OCI-LY1 (cell line): ENCODE results near the gene CAV1.

Source experiments
- H2AFZ ChIP-seq: fragments of 200-600 bp; sonication (generic), shearing (Covaris generic); 2 replicates; pipeline ENCODE4 v1.6.0; 2014; ENCODE audit warnings: antibody characterized with exemption, mild to moderate bottlenecking, low read length
- H3F3A ChIP-seq: fragments of 200-600 bp; sonication (generic), shearing (Covaris generic); 2 replicates; pipeline ENCODE4 v1.6.0; 2014; ENCODE audit warnings: mild to moderate bottlenecking, antibody characterized with exemption, low read length, moderate library complexity; ENCODE audit not compliant: insufficient read depth
- H3K27ac ChIP-seq: fragments of 200-600 bp; sonication (generic); 2 replicates; pipeline ENCODE4 v1.5.1; 2014; ENCODE audit warnings: low read length, mixed run types, mild to moderate bottlenecking, low read depth; ENCODE audit not compliant: poor library complexity, severe bottlenecking
- H3K27me3 ChIP-seq: fragments of 200-600 bp; sonication (generic); 2 replicates; pipeline ENCODE4 v1.6.0; 2014; ENCODE audit warnings: antibody characterized with exemption, mild to moderate bottlenecking, low read length, moderate library complexity; ENCODE audit not compliant: insufficient read depth
- H3K36me3 ChIP-seq: fragments of 200-600 bp; sonication (generic); 2 replicates; pipeline ENCODE4 v1.6.1; 2014; ENCODE audit warnings: mild to moderate bottlenecking, antibody characterized with exemption, low read length, moderate library complexity, mixed read lengths; ENCODE audit not compliant: insufficient read depth
- H3K4me1 ChIP-seq: fragments of 200-600 bp; sonication (generic); 2 replicates; pipeline ENCODE4 v1.5.1; 2014; ENCODE audit warnings: mild to moderate bottlenecking, low read length, moderate library complexity; ENCODE audit not compliant: insufficient read depth, severe bottlenecking
- H3K4me2 ChIP-seq: fragments of 200-600 bp; sonication (generic), shearing (Covaris generic); 2 replicates; pipeline ENCODE4 v1.6.1; 2014; ENCODE audit warnings: low read length
- H3K4me3 ChIP-seq: fragments of 200-600 bp; sonication (generic); 2 replicates; pipeline ENCODE4 v1.5.1; 2014; ENCODE audit warnings: low read length, low read depth, mild to moderate bottlenecking, mixed read lengths; ENCODE audit not compliant: poor library complexity, severe bottlenecking
- H3K79me2 ChIP-seq: fragments of 200-600 bp; shearing (Covaris generic); 2 replicates; pipeline ENCODE4 v1.6.1; 2016; ENCODE audit warnings: mixed run types, low read length, mixed read lengths; ENCODE audit not compliant: insufficient read depth
- H3K9ac ChIP-seq: fragments of 200-600 bp; sonication (generic), shearing (Covaris generic); 2 replicates; pipeline ENCODE4 v1.6.1; 2014; ENCODE audit warnings: mild to moderate bottlenecking, low read length, mixed read lengths
- H3K9me2 ChIP-seq: fragments of 200-600 bp; sonication (generic), shearing (Covaris generic); 2 replicates; pipeline ENCODE4 v1.6.1; 2014; ENCODE audit warnings: low read depth, mild to moderate bottlenecking, low read length, mixed read lengths
- H3K9me3 ChIP-seq: fragments of 200-600 bp; shearing (Covaris generic); 2 replicates; pipeline ENCODE4 v1.6.1; 2014; ENCODE audit warnings: low read length, mixed read lengths
- H4K20me1 ChIP-seq: fragments of 200-600 bp; sonication (generic), shearing (Covaris generic); 2 replicates; pipeline ENCODE4 v1.6.0; 2016; ENCODE audit warnings: mild to moderate bottlenecking, low read length; ENCODE audit not compliant: insufficient read depth
- CTCF ChIP-seq: fragments of 200-600 bp; sonication (generic), shearing (Covaris generic); IDR thresholded peaks from 2 replicates; pipeline ENCODE4 v1.5.1; 2017; ENCODE audit warnings: mild to moderate bottlenecking, antibody characterized with exemption, low read length, moderate library complexity, mixed read lengths
- EZH2 ChIP-seq: fragments of 200-600 bp; sonication (generic), shearing (Covaris generic); IDR thresholded peaks from 2 replicates; pipeline ENCODE4 v1.8.0; 2017; ENCODE audit warnings: borderline replicate concordance, mixed run types, mild to moderate bottlenecking, antibody characterized with exemption, low read length, moderate library complexity, mixed read lengths

The CAV1 gene

GRCh38 chr7:116548506-116548905, 23.7 kb downstream of the CAV1 start:
- no peaks in the 10 kb centered on the region for H3K9me2 ChIP-seq
- H3F3A ChIP-seq: no peaks in the 10 kb centered on the region
- H4K20me1 ChIP-seq: no peaks in the 10 kb centered on the region
- no peak overlapping the region for H3K27ac ChIP-seq
- no peaks in the 10 kb centered on the region for H3K9me3 ChIP-seq
- no peaks in the 10 kb centered on the region for H3K27me3 ChIP-seq
- TF ChIP-seq EZH2 (no peak), CTCF (no peak)
- H3K4me3 ChIP-seq: no peak overlapping the region
- H2AFZ ChIP-seq: no peak overlapping the region
- no peaks in the 10 kb centered on the region for H3K4me1 ChIP-seq
- no peaks in the 10 kb centered on the region for H3K79me2 ChIP-seq
- no peak overlapping the region for H3K4me2 ChIP-seq
- H3K36me3 ChIP-seq: no peaks in the 10 kb centered on the region
- no peak overlapping the region for H3K9ac ChIP-seq

DNA sequence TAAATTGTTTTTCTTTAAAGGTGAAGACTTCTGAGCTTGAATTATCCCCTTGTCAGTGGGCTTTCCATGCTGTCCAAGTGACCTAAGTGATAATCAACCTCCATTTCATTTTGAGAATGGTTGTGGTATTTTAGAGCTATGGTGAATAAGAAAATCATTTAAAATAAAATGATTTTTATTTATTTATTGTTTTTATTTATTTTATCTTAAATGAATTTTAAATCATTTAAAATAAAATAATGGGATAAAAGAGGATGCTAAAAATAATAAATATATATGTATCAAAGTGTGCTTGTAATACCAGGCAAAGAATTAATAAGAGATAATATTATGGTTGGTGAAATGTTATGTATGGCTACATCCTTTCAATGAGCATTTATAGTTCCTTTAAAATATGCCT, 24.5 kb downstream of the CAV1 start:
- Histone ChIP-seq H2AFZ (no peak overlapping the region), H3K9me3 (no peaks in the 10 kb centered on the region), H3K36me3 (no peaks in the 10 kb centered on the region), H3K4me2 (no peak overlapping the region), H3F3A (no peaks in the 10 kb centered on the region), H3K4me3 (no peak overlapping the region), H3K27me3 (no peaks in the 10 kb centered on the region), H3K27ac (no peak overlapping the region), H3K9me2 (no peaks in the 10 kb centered on the region), H3K79me2 (no peaks in the 10 kb centered on the region), H4K20me1 (no peaks in the 10 kb centered on the region), H3K9ac (no peak overlapping the region), H3K4me1 (no peaks in the 10 kb centered on the region)
- TF ChIP-seq EZH2 (no peak), CTCF (no peak)

DNA sequence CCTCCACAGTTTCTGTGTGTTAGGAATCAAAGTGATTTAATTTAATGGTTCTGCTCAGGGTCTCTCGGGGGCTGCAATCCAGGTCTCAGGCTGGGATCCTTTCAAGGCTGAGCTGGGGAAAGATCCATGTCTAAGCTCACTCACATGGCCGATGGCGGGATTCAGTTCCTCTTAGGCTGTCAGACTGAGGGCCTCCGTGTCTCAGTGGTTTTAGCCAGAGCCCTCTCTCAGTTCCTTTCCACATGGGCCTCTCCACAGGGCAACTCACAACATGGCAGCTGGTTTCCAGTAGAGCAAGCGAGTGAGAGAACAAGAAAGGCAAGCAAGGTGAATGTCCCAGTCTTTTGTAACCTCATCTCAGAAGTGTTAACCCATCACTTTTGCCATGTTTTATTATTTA, 26.9 kb downstream of the CAV1 start:
- no peak overlapping the region for H3K4me2 ChIP-seq
- no peaks in the 10 kb centered on the region for H3K9me3 ChIP-seq
- H3K27ac ChIP-seq: no peak overlapping the region
- H2AFZ ChIP-seq: no peak overlapping the region
- H3F3A ChIP-seq: no peaks in the 10 kb centered on the region
- H3K4me1 ChIP-seq: no peaks in the 10 kb centered on the region
- H3K27me3 ChIP-seq: no peaks in the 10 kb centered on the region
- H3K9ac ChIP-seq: no peak overlapping the region
- TF ChIP-seq EZH2 (no peak), CTCF (no peak)
- H3K79me2 ChIP-seq: no peaks in the 10 kb centered on the region
- H4K20me1 ChIP-seq: no peaks in the 10 kb centered on the region
- H3K9me2 ChIP-seq: no peaks in the 10 kb centered on the region
- no peak overlapping the region for H3K4me3 ChIP-seq
- H3K36me3 ChIP-seq: no peaks in the 10 kb centered on the region
